Mesendoderm (in vitro differentiated cells): ENCODE results near the gene PIM3. TPM values are rescaled to one million over a fixed set of nuclear protein-coding genes. Genes with fewer than 3 reads are reported as not detected.

Experiments
- DNase-seq: peaks from one replicate; pipeline ENCODE4 v3.0.0; 2013
- H2AK5ac ChIP-seq: 2 replicates; pipeline ENCODE4 v1.6.1; 2013; ENCODE audit warnings: low read length, inconsistent platforms
- H2BK120ac ChIP-seq: 2 replicates; pipeline ENCODE4 v1.6.1; 2013; ENCODE audit warnings: low read depth, mild to moderate bottlenecking, low read length, moderate library complexity, mixed read lengths
- H2BK15ac ChIP-seq: replicated peaks from 2 replicates; pipeline ENCODE4 v1.6.1; 2013; ENCODE audit warnings: low read depth, mild to moderate bottlenecking, moderate library complexity
- H2BK5ac ChIP-seq: 2 replicates; pipeline ENCODE4 v1.6.1; 2013; ENCODE audit warnings: low read length, inconsistent platforms
- H3K18ac ChIP-seq: 2 replicates; pipeline ENCODE4 v1.6.1; 2013; ENCODE audit warnings: mild to moderate bottlenecking, low read length, mixed read lengths
- H3K23ac ChIP-seq: one replicate; pipeline ENCODE4 v1.6.1; 2013; ENCODE audit warnings: low read length
- H3K27ac ChIP-seq: 2 replicates; pipeline ENCODE4 v1.5.1; 2013; ENCODE audit warnings: low read depth, mild to moderate bottlenecking, inconsistent platforms, low read length, moderate library complexity
- H3K27me3 ChIP-seq: 2 replicates; pipeline ENCODE4 v1.6.1; 2013; ENCODE audit warnings: low read length, control low read depth, mild to moderate bottlenecking, inconsistent platforms; ENCODE audit not compliant: insufficient read depth, poor library complexity
- H3K36me3 ChIP-seq: 2 replicates; pipeline ENCODE4 v1.6.1; 2013; ENCODE audit warnings: low read length, inconsistent platforms; ENCODE audit not compliant: control insufficient read depth, insufficient read depth
- H3K4ac ChIP-seq: one replicate; pipeline ENCODE4 v1.6.1; 2013; ENCODE audit warnings: low read depth, mild to moderate bottlenecking, low read length, moderate library complexity
- H3K4me1 ChIP-seq: 2 replicates; pipeline ENCODE4 v1.6.1; 2013; ENCODE audit warnings: low read depth, low read length, inconsistent platforms; ENCODE audit not compliant: control insufficient read depth
- H3K4me2 ChIP-seq: 2 replicates; pipeline ENCODE4 v1.6.1; 2013; ENCODE audit warnings: low read length
- H3K4me3 ChIP-seq: 2 replicates; pipeline ENCODE4 v1.5.1; 2013; ENCODE audit warnings: mild to moderate bottlenecking, low read length
- H3K56ac ChIP-seq: one replicate; pipeline ENCODE4 v1.6.1; 2013; ENCODE audit warnings: low read length
- H3K79me1 ChIP-seq: 2 replicates; pipeline ENCODE4 v1.6.1; 2013; ENCODE audit warnings: low read length, inconsistent platforms
- H3K79me2 ChIP-seq: 2 replicates; pipeline ENCODE4 v1.6.1; 2013; ENCODE audit warnings: mild to moderate bottlenecking, low read length; ENCODE audit not compliant: control insufficient read depth, insufficient read depth
- H3K9ac ChIP-seq: 2 replicates; pipeline ENCODE4 v1.6.1; 2013; ENCODE audit warnings: low read length, inconsistent platforms
- H4K5ac ChIP-seq: one replicate; pipeline ENCODE4 v1.6.1; 2013; ENCODE audit warnings: low read length
- H4K8ac ChIP-seq: one replicate; pipeline ENCODE4 v1.6.1; 2013; ENCODE audit warnings: low read depth, mild to moderate bottlenecking, control low read depth, low read length, moderate library complexity
- WGBS: extraction: QIAGEN DNeasy Blood & Tissue Kit; methylation state at CpG from one replicate; pipeline ENCODE4 v1.1.7; 2013; ENCODE audit warnings: low lambda C conversion rate, missing lambda C conversion rate; ENCODE audit not compliant: insufficient coverage; ENCODE audit errors: extremely low coverage; 5-methylcytosine and 5-hydroxymethylcytosine counted together
- small RNA-seq: library from polyadenylated mRNA; stranded (forward); fragments of <200 nt; extraction: miRNeasy Mini kit (QIAGEN cat#:217004); gene quantifications from one replicate; pipeline ENCODE3, GENCODE V24; 2013; ENCODE audit not compliant: insufficient read depth

The PIM3 gene

GRCh38 chr22:50010676-50011446 is 50.3 kb downstream of the PIM3 start:
- H3K56ac ChIP-seq, result peak overlapping the region; percentile 50
- H4K8ac ChIP-seq, result no peak overlapping the region
- no peaks in the 10 kb centered on the region for H3K79me2 ChIP-seq
- no CpG with 5 or more reads among the region's 61 CpGs for WGBS
- no peaks in the 10 kb centered on the region for H3K79me1 ChIP-seq
- no peak overlapping the region for H3K18ac ChIP-seq
- H2BK120ac ChIP-seq, result no peak overlapping the region
- H3K36me3 ChIP-seq, result no peaks in the 10 kb centered on the region
- peaks cover 16% of the 10 kb centered on the region for H3K27me3 ChIP-seq
- H3K4ac ChIP-seq, result no peak overlapping the region
- H2BK5ac ChIP-seq, result no peak overlapping the region
- DNase-seq, result no peak
- H3K4me2 ChIP-seq, result no peak overlapping the region
- H2AK5ac ChIP-seq, result no peak overlapping the region
- no peak overlapping the region for H3K9ac ChIP-seq
- no peak overlapping the region for H3K27ac ChIP-seq
- H3K4me1 ChIP-seq, result no peaks in the 10 kb centered on the region
- no peak overlapping the region for H4K5ac ChIP-seq
- no peak overlapping the region for H2BK15ac ChIP-seq
- no peak overlapping the region for H3K23ac ChIP-seq
- no peak overlapping the region for H3K4me3 ChIP-seq

GRCh38 chr22:50011447-50012210 is 51.1 kb downstream of the PIM3 start:
- peak; percentile 21 for DNase-seq

GRCh38 chr22:50012211-50013181 is 51.9 kb downstream of the PIM3 start, which contains the start of gene IL17REL:
IL17REL (minus strand) TSS chr22:50012765; CDS start chr22:50012646, 119 bp downstream.
- Histone ChIP-seq H3K9ac (no peak within 1 kb of the TSS), H2AK5ac (no peak within 1 kb of the TSS), H3K23ac (no peak within 1 kb of the TSS), H2BK5ac (no peak within 1 kb of the TSS), H3K4me1 (no peaks in the 10 kb centered on the region), H3K27me3 (peaks cover 16% of the 10 kb centered on the region), H3K4ac (no peak within 1 kb of the TSS), H3K4me3 (no peak within 1 kb of the TSS), H3K79me1 (no peaks in the 10 kb centered on the region), H3K79me2 (no peaks in the 10 kb centered on the region), H2BK120ac (no peak within 1 kb of the TSS), H4K8ac (no peak within 1 kb of the TSS), H3K56ac (no peak within 1 kb of the TSS), H3K36me3 (no peaks in the 10 kb centered on the region), H3K27ac (no peak within 1 kb of the TSS), H4K5ac (no peak within 1 kb of the TSS), H3K18ac (no peak within 1 kb of the TSS), H2BK15ac (no peak within 1 kb of the TSS), H3K4me2 (no peak within 1 kb of the TSS)
- no CpG with 5 or more reads among the region's 29 CpGs for WGBS
- peak; percentile 28 for DNase-seq

More at GRCh38 chr22:50011447-50012210, 51.1 kb downstream of the PIM3 start:
- Histone ChIP-seq H3K18ac (no peak overlapping the region), H2BK5ac (no peak overlapping the region), H3K4me3 (no peak overlapping the region), H2BK120ac (no peak overlapping the region), H4K8ac (no peak overlapping the region), H3K36me3 (no peaks in the 10 kb centered on the region), H3K23ac (no peak overlapping the region), H2BK15ac (no peak overlapping the region), H2AK5ac (no peak overlapping the region), H3K27ac (no peak overlapping the region), H3K4me2 (no peak overlapping the region), H3K56ac (peak overlapping the region; percentile 50), H3K4me1 (no peaks in the 10 kb centered on the region), H3K79me2 (no peaks in the 10 kb centered on the region), H3K9ac (no peak overlapping the region), H3K79me1 (no peaks in the 10 kb centered on the region), H4K5ac (no peak overlapping the region), H3K4ac (no peak overlapping the region), H3K27me3 (peaks cover 16% of the 10 kb centered on the region)
- no CpG with 5 or more reads among the region's 18 CpGs for WGBS

Small RNAs within 50 kb of the gene (small RNA-seq; reads per million reads assigned to genes)
- gene MIR6821, result not detected
